NCI-H526 (cell line): Measurements from ENCODE around the gene FUT6.
"Not testable (repeated sequence)": the region's sequence is repeated elsewhere in the genome, so short reads cannot be mapped to it uniquely, and the experiment has no call there.

Experiments used
- DNase-seq, 2 experiments: peaks; one replicate each; lab custom pipeline; 2025; lab: John Stamatoyannopoulos, UW

FUT6 gene

DNA sequence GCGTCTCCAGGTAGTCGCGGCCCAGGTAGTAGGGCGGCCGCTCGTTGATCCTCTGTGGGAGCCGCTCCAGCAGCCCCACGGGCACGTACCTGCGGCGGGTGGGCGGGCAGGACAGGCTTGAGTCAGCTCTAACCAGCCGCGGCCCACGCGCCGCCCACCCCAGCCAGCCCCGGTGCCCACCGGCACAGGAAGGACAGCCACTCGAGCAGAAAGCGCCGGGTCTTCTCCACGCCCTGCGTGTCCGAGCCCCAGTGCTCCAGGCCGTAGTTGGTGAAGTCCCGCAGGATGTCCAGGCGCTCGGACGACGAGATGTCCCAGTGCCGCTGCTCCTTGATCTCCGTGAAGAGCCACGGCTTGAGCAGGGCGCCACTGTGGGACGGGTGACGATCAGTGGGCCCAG is 54.1 kb downstream of the FUT6 start:
- no peak for DNase-seq

DNA sequence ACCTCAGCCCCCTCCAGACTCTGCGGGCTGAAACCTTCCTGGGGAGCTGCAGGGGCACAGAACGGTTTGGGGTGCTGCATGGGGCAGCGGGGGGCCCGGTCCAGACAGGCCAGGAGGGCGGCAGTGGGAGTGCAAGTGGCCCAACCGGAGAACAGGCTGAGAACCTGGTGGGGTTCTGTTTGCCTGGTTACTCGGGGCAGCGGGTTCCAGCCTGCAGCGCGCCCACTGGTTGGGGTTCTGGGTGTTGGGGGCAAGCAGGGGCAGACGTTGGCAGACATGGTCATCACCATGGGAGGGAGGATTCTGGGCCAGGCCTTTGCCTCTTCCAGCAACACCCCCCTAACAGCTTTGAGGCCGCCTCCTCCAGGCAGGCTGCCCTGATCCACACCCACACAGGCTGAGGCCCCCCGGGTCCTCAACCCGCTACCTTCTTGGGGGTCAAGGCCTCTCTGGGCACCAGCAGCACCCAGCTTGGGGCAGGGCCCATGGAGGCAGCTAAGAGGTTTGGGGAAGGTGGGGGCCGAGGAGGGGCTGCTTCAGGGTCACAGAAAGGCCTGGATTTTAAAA is 54.8 kb downstream of the FUT6 start, which contains the start of gene PRR22:
PRR22 (minus strand) TSS at position 166 of the 567 bp plus-strand sequence; CDS start at position 80, 86 bp downstream.
- DNase-seq, result no peak

DNA sequence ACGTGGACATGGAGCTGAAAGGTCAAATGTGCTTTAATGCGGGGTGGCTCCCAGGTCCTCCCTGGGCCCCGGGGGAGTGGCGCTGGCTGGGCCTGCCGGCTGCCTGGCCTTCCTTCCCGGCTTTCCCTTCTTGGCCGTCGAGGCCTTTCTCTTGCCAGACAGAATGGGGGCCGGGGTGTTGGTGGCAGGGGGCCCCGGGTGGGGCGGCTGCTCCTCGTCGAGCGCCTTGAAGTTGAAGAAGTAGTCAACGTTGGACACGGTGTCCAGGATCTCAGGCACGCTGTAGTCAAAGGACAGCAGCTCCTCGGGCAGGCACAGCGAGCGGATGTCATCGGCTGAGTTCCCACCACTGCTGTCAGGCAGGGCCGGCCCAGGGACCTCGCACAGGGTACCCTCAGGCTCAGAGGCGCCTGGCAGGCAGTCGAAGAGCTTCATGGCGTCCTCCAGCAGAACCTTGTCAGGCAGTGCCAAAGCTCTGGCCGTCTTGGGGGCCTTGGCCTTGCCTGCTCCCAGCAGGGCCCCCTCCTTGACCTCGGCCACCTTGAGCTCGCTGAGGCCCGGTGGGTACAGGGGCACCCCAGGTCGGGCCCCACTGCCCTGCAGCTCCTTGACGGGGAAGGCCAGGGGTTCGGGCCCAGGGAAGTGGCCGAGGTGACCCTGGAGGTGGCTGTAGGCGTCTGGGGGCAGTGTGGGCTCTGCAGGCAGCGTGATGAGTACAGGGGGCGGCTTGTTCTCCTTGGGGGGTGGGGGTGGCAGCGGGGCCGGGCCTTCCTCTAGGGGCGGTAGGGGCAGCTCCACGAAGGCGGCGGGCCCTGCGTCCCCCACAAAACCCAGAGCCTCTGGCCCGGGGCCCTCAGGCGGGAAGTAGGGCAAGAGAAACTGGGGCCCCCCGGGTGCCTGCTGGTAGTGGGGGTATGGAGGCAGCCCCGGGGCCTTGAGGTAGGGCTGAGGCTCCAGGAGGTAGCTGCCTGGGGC is 56.3 kb downstream of the FUT6 start:
- no peak for DNase-seq

DNA sequence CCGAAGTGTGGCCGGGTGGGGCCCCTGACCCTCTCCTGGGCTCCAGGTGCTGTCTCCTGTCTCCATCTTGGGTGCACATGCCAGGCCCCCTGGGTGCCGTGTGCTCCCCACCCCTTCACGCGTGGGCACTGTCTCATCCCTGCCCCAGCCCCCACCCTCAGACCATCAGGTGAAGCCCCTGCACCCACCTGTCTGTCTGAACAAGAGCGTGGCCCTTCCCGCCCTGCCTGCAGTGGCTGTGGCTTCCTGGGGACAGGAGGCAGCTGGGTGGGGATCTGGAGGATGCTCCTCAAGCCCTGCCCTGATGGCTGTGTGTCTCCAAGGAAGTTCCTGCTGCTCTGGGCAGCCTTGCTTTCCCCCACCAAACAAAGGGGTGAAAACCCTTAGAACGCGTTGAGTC is 57.2 kb downstream of the FUT6 start:
- no peak for DNase-seq

DNA sequence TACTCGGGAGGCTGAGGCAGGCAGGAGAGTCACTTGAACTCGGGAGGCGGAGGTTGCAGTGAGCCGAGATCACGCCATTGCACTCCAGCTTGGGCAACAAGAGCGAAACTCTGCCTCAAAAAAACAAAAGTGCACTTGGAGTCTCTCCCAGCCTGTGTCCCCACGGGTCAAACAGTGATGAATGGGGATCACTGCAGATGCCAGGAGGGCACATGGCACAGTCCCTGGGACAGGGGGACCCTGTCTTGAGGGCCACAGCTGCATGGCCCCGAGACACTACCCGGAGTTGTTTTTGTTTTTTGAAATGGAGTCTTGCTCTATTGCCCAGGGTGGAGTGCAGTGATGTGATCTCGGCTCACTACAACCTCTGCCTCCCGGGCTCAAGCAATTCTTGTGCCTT is 58.6 kb downstream of the FUT6 start:
- not testable (repeated sequence) for DNase-seq
